Measurements from ENCODE around the gene TMCO2. TPM values are rescaled to one million over a fixed set of nuclear protein-coding genes. Genes with fewer than 3 reads are reported as not detected.

The TMCO2 gene
- total and polyA plus RNA-seq, 10 of the 15 experiments (the other 5 are each of a cell fraction or from before 2014, with no cell fraction given), result not detected

DNA sequence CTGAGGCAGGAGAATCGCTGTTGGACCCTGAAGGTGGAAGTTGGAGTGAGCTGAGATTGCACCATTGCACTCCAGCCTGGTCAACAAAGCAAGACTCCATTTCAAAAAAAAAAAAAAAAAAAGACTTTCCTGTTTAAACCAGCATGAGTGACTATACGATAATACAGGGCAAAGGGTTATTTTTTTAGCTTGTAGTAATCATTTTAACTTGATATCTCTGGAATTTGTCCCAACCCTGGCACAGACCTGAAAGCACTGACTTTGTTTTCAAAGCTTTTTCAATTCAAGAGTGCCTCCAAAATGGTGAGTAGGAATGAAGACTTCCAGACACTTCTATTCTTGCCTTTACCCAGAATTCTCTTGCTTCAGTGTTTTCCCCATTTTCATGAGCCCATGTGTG lies 4.4 kb upstream of the TMCO2 start (continued):
- TF ChIP-seq, protein P1, sequence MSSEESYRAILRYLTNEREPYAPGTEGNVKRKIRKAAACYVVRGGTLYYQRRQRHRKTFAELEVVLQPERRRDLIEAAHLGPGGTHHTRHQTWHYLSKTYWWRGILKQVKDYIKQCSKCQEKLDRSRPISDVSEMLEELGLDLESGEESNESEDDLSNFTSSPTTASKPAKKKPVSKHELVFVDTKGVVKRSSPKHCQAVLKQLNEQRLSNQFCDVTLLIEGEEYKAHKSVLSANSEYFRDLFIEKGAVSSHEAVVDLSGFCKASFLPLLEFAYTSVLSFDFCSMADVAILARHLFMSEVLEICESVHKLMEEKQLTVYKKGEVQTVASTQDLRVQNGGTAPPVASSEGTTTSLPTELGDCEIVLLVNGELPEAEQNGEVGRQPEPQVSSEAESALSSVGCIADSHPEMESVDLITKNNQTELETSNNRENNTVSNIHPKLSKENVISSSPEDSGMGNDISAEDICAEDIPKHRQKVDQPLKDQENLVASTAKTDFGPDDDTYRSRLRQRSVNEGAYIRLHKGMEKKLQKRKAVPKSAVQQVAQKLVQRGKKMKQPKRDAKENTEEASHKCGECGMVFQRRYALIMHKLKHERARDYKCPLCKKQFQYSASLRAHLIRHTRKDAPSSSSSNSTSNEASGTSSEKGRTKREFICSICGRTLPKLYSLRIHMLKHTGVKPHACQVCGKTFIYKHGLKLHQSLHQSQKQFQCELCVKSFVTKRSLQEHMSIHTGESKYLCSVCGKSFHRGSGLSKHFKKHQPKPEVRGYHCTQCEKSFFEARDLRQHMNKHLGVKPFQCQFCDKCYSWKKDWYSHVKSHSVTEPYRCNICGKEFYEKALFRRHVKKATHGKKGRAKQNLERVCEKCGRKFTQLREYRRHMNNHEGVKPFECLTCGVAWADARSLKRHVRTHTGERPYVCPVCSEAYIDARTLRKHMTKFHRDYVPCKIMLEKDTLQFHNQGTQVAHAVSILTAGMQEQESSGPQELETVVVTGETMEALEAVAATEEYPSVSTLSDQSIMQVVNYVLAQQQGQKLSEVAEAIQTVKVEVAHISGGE (CRISPR knock-in tag; IDR thresholded peaks at IDR 0.05), result no peak
- TF ChIP-seq FOS (IDR thresholded peaks at IDR 0.05; ENCODE audit: borderline replicate concordance, extremely low read depth, insufficient read length), result no peak
- no peak for TF ChIP-seq SIX5 (IDR thresholded peaks at IDR 0.05; ENCODE audit: low read depth, low read length, severe bottlenecking)
- no peak for TF ChIP-seq YY1 (IDR thresholded peaks at IDR 0.05; ENCODE audit: low read depth, low read length)
- no peak for TF ChIP-seq HDAC6 (IDR thresholded peaks at IDR 0.05; ENCODE audit: unreplicated experiment)
- TF ChIP-seq POLR2AphosphoS5 (IDR thresholded peaks at IDR 0.05; ENCODE audit: low read length), result no peak

DNA sequence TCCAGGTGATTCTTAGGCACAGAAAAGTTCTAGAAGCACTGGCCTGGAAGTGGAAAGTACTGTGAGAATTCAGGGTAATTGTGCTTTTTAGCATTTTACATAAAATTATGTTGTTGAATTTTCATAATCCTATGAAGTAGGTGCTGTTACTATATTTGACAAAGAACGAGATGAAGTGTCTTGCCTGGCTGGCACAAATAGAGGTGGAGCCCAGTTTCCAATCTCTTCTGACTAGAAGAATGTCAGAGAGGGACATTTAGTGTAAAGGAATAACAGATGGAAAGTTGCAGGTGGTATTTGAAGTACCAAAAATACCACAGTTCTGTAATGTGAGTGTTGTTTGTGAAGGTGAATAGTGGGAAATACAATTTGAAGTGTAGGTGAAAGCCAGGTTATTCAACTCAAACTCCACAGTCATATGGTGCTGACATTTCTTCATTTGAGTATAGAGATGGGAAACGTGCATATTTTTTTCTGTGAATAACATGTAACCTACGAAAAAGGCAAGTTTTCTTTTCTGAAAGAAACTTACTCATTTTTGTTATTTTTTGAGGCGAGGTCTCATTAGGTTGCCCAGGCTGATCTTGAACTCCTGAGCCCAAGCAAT lies 3.5 kb upstream of the TMCO2 start:
- peaks cover 13% of the 10 kb centered on the region for H3K4me1 ChIP-seq (ENCODE audit: control insufficient read depth, insufficient read depth, low read length)
- no peaks in the 10 kb centered on the region for H4K20me1 ChIP-seq (ENCODE audit: control insufficient read depth, insufficient read depth)
- no TSS peak for BruUV-seq (replicated peaks)
- intact Hi-C loops (cut with micrococcal nuclease; ENCODE audit: unreplicated experiment), result no loop called here
- H3K36me3 ChIP-seq (ENCODE audit: control insufficient read depth in 2 of 2, insufficient read depth in 2 of 2, low read length in 1 of 2), result peaks cover 0 to 2% of the 10 kb centered on the region in 2 experiments; a peak in 2 of 4 replicates
- no peaks in the 10 kb centered on the region for H3K27me3 ChIP-seq (replicated peaks in 1 of 2; ENCODE audit: control insufficient read depth in 2 of 2, insufficient read depth in 2 of 2, low read length in 1 of 2)
- H3K4me3 ChIP-seq, result no peak overlapping the region
- H2AFZ ChIP-seq (ENCODE audit: control insufficient read depth, low read depth, low read length), result no peak overlapping the region
- SMC1A ChIA-PET (ENCODE audit: uncharacterized antibody, unreplicated experiment), result interaction anchor here (0.6 to 4.3 kb wide), 3 partner anchors 12 to 75 kb away, joined by 3 to 44 read pairs (median 4); no protein-coding TSS in a partner anchor
- no peak overlapping the region for H3K27ac ChIP-seq (ENCODE audit: control insufficient read depth, insufficient read depth)
- DNase-seq (ENCODE audit: low read depth, low spot score) (no peak), FAIRE-seq (no peak), ATAC-seq (no peak)
- CTCF ChIA-PET, result interaction anchor here (0.7 to 1.7 kb wide), 3 partner anchors 94 to 165 kb away, joined by 3 to 5 read pairs (median 3); no protein-coding TSS in a partner anchor
- H3K9me3 ChIP-seq (replicated peaks; ENCODE audit: control insufficient read depth, insufficient read depth, low read length), result no peaks in the 10 kb centered on the region
- RAD21 ChIA-PET (ENCODE audit: unreplicated experiment), result interaction anchor here (1.3 kb wide), 1 partner anchor 90 kb away, joined by 4 read pairs; no protein-coding TSS in a partner anchor
- H3K4me2 ChIP-seq (ENCODE audit: control insufficient read depth, insufficient read depth), result no peak overlapping the region
- TF ChIP-seq ZBED1 (IDR thresholded peaks at IDR 0.05; ENCODE audit: borderline replicate concordance) (no peak), PAX8 (IDR thresholded peaks at IDR 0.05) (no peak), EGR1 (IDR thresholded peaks at IDR 0.05; ENCODE audit: borderline replicate concordance in 1 of 2, low read depth in 2 of 2, low read length in 2 of 2) (no peak), JUND (IDR thresholded peaks at IDR 0.05; ENCODE audit: low read depth, low read length) (no peak), ESRRA (IDR thresholded peaks at IDR 0.05; ENCODE audit: low read length) (no peak), WRNIP1 (IDR thresholded peaks at IDR 0.05; ENCODE audit: borderline replicate concordance, low read depth, low read length) (no peak), TBL1XR1 (IDR thresholded peaks at IDR 0.05; ENCODE audit: low read depth, low read length) (no peak), SP1 (IDR thresholded peaks at IDR 0.05; ENCODE audit: low read depth, low read length) (no peak), SPI1 (IDR thresholded peaks at IDR 0.05; ENCODE audit: borderline replicate concordance, insufficient read depth, low read depth, low read length) (no peak), ATF7 (IDR thresholded peaks at IDR 0.05; ENCODE audit: low read depth) (no peak), POU2F2 (IDR thresholded peaks at IDR 0.05; ENCODE audit: borderline replicate concordance, low read depth, low read length) (no peak), MEF2A (IDR thresholded peaks at IDR 0.05; ENCODE audit: insufficient read depth, low read depth, low read length) (no peak), IKZF1 (conservative IDR thresholded peaks at IDR 0.05) (no peak)
- POLR2A ChIA-PET, result no interaction called here
- 14% methylated on average over 4 of the region's 4 CpGs for WGBS (ENCODE audit: insufficient coverage, insufficient replicate concordance, low lambda C conversion rate, missing lambda C conversion rate)
- no peak overlapping the region for H3K9ac ChIP-seq (ENCODE audit: control insufficient read depth, insufficient read depth, low read length)
- in situ Hi-C loops (cut with MboI), result no loop called here
- H3K79me2 ChIP-seq (ENCODE audit: control insufficient read depth, insufficient read depth, low read length), result no peaks in the 10 kb centered on the region
